Measurements from ENCODE around the gene IL34. TPM values are rescaled to one million over a fixed set of nuclear protein-coding genes. Genes with fewer than 3 reads are reported as not detected.

The IL34 gene
- total and polyA plus RNA-seq, 2 of the 13 experiments (the other 11 are each of a cell fraction or from before 2014, with no cell fraction given) = 1.2 to 1.3 TPM

DNA sequence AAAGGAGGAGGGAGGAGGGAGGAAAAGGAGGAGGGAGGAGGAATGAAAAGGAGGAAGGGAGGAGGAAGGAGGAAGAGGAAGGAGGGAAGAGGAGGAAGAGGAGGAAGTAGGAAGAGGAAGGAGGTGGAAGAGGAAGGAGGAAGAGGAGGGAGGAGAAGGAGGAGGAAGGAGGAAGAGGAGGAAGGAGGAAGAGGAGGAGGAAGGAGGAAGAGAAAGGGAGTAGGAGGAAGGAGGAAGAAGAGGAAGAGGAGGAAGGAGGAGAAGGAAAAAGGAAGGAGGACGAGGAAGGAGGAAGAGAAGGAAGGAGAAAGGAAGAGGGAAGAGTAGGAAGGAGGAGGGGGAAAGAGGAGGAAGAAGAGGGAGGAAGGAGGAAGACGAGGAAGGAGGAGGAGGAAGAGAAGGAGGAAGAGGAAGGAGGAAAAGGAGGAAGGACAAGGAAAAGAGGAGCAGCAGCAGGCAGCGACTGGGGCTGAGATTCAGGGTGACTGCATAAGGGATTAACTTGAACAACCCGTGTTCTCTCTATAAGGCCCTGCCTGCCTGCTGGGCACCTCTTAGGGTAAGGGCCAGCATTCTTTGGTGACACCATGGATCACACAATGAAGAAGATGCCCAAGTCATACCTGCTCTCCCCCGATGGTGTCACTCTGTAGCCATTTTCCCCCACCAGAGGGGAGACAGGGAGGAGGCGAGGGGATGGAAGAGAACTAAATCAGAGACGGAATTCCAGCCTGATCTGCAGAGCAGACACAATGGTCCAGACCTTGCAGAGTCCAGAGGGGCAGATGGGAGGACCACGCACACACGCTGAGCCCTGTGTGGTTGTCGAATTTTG is 1.4 kb upstream of the IL34 start (continued):
- TF ChIP-seq, protein P1, sequence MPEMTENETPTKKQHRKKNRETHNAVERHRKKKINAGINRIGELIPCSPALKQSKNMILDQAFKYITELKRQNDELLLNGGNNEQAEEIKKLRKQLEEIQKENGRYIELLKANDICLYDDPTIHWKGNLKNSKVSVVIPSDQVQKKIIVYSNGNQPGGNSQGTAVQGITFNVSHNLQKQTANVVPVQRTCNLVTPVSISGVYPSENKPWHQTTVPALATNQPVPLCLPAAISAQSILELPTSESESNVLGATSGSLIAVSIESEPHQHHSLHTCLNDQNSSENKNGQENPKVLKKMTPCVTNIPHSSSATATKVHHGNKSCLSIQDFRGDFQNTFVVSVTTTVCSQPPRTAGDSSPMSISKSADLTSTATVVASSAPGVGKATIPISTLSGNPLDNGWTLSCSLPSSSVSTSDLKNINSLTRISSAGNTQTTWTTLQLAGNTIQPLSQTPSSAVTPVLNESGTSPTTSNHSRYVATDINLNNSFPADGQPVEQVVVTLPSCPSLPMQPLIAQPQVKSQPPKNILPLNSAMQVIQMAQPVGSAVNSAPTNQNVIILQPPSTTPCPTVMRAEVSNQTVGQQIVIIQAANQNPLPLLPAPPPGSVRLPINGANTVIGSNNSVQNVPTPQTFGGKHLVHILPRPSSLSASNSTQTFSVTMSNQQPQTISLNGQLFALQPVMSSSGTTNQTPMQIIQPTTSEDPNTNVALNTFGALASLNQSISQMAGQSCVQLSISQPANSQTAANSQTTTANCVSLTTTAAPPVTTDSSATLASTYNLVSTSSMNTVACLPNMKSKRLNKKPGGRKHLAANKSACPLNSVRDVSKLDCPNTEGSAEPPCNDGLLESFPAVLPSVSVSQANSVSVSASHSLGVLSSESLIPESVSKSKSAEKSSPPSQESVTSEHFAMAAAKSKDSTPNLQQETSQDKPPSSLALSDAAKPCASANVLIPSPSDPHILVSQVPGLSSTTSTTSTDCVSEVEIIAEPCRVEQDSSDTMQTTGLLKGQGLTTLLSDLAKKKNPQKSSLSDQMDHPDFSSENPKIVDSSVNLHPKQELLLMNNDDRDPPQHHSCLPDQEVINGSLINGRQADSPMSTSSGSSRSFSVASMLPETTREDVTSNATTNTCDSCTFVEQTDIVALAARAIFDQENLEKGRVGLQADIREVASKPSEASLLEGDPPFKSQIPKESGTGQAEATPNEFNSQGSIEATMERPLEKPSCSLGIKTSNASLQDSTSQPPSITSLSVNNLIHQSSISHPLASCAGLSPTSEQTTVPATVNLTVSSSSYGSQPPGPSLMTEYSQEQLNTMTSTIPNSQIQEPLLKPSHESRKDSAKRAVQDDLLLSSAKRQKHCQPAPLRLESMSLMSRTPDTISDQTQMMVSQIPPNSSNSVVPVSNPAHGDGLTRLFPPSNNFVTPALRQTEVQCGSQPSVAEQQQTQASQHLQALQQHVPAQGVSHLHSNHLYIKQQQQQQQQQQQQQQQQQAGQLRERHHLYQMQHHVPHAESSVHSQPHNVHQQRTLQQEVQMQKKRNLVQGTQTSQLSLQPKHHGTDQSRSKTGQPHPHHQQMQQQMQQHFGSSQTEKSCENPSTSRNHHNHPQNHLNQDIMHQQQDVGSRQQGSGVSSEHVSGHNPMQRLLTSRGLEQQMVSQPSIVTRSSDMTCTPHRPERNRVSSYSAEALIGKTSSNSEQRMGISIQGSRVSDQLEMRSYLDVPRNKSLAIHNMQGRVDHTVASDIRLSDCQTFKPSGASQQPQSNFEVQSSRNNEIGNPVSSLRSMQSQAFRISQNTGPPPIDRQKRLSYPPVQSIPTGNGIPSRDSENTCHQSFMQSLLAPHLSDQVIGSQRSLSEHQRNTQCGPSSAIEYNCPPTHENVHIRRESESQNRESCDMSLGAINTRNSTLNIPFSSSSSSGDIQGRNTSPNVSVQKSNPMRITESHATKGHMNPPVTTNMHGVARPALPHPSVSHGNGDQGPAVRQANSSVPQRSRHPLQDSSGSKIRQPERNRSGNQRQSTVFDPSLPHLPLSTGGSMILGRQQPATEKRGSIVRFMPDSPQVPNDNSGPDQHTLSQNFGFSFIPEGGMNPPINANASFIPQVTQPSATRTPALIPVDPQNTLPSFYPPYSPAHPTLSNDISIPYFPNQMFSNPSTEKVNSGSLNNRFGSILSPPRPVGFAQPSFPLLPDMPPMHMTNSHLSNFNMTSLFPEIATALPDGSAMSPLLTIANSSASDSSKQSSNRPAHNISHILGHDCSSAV (CRISPR knock-in tag; IDR thresholded peaks at IDR 0.05; ENCODE audit: borderline replicate concordance) = no peak
- no peak for TF ChIP-seq ZNF430 (CRISPR knock-in tag; IDR thresholded peaks at IDR 0.05)
- no peak for TF ChIP-seq NFYB (CRISPR knock-in tag; IDR thresholded peaks at IDR 0.05)
- TF ChIP-seq, protein P2, sequence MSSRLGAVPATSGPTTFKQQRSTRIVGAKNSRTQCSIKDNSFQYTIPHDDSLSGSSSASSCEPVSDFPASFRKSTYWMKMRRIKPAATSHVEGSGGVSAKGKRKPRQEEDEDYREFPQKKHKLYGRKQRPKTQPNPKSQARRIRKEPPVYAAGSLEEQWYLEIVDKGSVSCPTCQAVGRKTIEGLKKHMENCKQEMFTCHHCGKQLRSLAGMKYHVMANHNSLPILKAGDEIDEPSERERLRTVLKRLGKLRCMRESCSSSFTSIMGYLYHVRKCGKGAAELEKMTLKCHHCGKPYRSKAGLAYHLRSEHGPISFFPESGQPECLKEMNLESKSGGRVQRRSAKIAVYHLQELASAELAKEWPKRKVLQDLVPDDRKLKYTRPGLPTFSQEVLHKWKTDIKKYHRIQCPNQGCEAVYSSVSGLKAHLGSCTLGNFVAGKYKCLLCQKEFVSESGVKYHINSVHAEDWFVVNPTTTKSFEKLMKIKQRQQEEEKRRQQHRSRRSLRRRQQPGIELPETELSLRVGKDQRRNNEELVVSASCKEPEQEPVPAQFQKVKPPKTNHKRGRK (CRISPR knock-in tag; IDR thresholded peaks at IDR 0.05) = peak; percentile 65; the same call in 1 of the 2 replicates
- TF ChIP-seq, protein P3, sequence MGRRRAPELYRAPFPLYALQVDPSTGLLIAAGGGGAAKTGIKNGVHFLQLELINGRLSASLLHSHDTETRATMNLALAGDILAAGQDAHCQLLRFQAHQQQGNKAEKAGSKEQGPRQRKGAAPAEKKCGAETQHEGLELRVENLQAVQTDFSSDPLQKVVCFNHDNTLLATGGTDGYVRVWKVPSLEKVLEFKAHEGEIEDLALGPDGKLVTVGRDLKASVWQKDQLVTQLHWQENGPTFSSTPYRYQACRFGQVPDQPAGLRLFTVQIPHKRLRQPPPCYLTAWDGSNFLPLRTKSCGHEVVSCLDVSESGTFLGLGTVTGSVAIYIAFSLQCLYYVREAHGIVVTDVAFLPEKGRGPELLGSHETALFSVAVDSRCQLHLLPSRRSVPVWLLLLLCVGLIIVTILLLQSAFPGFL (CRISPR knock-in tag; IDR thresholded peaks at IDR 0.05) = no peak
- TF ChIP-seq ZNF891 (CRISPR knock-in tag; IDR thresholded peaks at IDR 0.05) = no peak
- no peak for TF ChIP-seq REPIN1 (CRISPR knock-in tag; IDR thresholded peaks at IDR 0.05; ENCODE audit: borderline replicate concordance, low read depth)
- no peak for TF ChIP-seq KLF12 (CRISPR knock-in tag; IDR thresholded peaks at IDR 0.05; ENCODE audit: borderline replicate concordance)
- no peak for TF ChIP-seq TBL1XR1 (IDR thresholded peaks at IDR 0.05; ENCODE audit: borderline replicate concordance, low read length, partially characterized antibody)
- TF ChIP-seq, protein P4, sequence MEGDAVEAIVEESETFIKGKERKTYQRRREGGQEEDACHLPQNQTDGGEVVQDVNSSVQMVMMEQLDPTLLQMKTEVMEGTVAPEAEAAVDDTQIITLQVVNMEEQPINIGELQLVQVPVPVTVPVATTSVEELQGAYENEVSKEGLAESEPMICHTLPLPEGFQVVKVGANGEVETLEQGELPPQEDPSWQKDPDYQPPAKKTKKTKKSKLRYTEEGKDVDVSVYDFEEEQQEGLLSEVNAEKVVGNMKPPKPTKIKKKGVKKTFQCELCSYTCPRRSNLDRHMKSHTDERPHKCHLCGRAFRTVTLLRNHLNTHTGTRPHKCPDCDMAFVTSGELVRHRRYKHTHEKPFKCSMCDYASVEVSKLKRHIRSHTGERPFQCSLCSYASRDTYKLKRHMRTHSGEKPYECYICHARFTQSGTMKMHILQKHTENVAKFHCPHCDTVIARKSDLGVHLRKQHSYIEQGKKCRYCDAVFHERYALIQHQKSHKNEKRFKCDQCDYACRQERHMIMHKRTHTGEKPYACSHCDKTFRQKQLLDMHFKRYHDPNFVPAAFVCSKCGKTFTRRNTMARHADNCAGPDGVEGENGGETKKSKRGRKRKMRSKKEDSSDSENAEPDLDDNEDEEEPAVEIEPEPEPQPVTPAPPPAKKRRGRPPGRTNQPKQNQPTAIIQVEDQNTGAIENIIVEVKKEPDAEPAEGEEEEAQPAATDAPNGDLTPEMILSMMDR (CRISPR knock-in tag; IDR thresholded peaks at IDR 0.05) = peak; percentile 54
